Upper lobe of right lung (tissue), 1 donor: ENCODE data around the gene ATG4B. TPM values are rescaled to one million over a fixed set of nuclear protein-coding genes. Genes with fewer than 3 reads are reported as not detected.

ENCODE experiments used
- ATAC-seq: fragments of 200-7000 bp; cut with Tn5 transposase; one replicate; pipeline ENCODE4 v1.9.1; 2020; ENCODE audit warnings: mild to moderate bottlenecking, moderate library complexity
- DNase-seq: peaks from one replicate; pipeline ENCODE4 v3.0.0-alpha.2; 2020
- H3K27ac ChIP-seq: fragments of 200-600 bp; one replicate; pipeline ENCODE4 v1.8.0; 2022
- H3K27me3 ChIP-seq: fragments of 200-600 bp; one replicate; pipeline ENCODE4 v1.8.0; 2022; ENCODE audit warnings: mild to moderate bottlenecking
- H3K36me3 ChIP-seq: fragments of 200-600 bp; one replicate; pipeline ENCODE4 v1.8.0; 2022
- H3K4me1 ChIP-seq: fragments of 200-600 bp; one replicate; pipeline ENCODE4 v1.8.0; 2022
- H3K4me3 ChIP-seq: fragments of 200-600 bp; one replicate; pipeline ENCODE4 v1.8.0; 2022; ENCODE audit warnings: mild to moderate bottlenecking
- H3K9me3 ChIP-seq: fragments of 200-600 bp; one replicate; pipeline ENCODE4 v1.8.0; 2022
- CTCF ChIP-seq: fragments of 200-600 bp; IDR thresholded peaks from one replicate; pipeline ENCODE4 v1.8.0; 2022; ENCODE audit warnings: antibody characterized with exemption
- intact Hi-C: fragments of 100-400 bp; cut with DNase I; formaldehyde crosslinking; loops from one replicate; pipeline ENCODE4 v1.11.0; 2022
- total RNA-seq: library from RNA; stranded (reverse); fragmentation: NEBNext Ultra II Directional; extraction: Animal tissue kit (Norgen Biotek cat#: 25700); gene quantifications from one replicate; pipeline ENCODE4 v1.2.1, GENCODE V29; 2021
- donor health status: DM: no; HTN: yes; CAD: no; lungs with severe emphysema.

The ATG4B gene
- total RNA-seq, 1 donor from 2014 or later: 72.0 TPM

GRCh38 chr2:241603686-241604085 lies 33.8 kb upstream of the ATG4B start:
- no peaks in the 10 kb centered on the region for H3K27me3 ChIP-seq
- no peak overlapping the region for H3K27ac ChIP-seq
- H3K36me3 ChIP-seq: peaks cover 56% of the 10 kb centered on the region
- DNase-seq (no peak), ATAC-seq (no peak)
- peaks cover under 1% of the 10 kb centered on the region for H3K4me1 ChIP-seq
- no peak overlapping the region for H3K4me3 ChIP-seq
- intact Hi-C loops: no loop called here
- no peak for TF ChIP-seq CTCF
- no peaks in the 10 kb centered on the region for H3K9me3 ChIP-seq

DNA sequence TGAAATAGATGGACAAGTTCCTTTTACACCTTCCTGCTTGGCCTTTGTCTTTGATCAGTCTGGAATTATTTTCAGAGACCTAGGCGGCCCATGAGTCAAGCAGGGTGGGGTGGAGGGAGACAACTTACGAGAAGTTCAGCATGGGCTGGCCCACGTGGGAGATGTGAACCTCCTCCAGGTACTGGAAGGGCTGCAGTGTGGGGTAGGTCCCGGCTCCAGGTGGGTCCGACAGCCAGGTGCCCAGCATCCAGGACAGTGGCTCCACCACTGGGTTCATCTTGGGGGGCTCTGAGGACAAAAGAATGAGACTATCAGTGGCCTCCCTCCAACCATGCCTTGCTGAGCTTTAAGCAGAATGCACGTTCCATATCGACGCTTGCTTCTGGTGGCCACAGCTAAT lies 31.3 kb upstream of the ATG4B start:
- ATAC-seq (no peak), DNase-seq (no peak)
- no peak overlapping the region for H3K27ac ChIP-seq
- H3K36me3 ChIP-seq: peaks cover 32% of the 10 kb centered on the region
- H3K4me3 ChIP-seq: no peak overlapping the region
- H3K4me1 ChIP-seq: peaks cover 15% of the 10 kb centered on the region
- no peaks in the 10 kb centered on the region for H3K27me3 ChIP-seq
- intact Hi-C loops: no loop called here
- no peak for TF ChIP-seq CTCF
- H3K9me3 ChIP-seq: no peaks in the 10 kb centered on the region

DNA sequence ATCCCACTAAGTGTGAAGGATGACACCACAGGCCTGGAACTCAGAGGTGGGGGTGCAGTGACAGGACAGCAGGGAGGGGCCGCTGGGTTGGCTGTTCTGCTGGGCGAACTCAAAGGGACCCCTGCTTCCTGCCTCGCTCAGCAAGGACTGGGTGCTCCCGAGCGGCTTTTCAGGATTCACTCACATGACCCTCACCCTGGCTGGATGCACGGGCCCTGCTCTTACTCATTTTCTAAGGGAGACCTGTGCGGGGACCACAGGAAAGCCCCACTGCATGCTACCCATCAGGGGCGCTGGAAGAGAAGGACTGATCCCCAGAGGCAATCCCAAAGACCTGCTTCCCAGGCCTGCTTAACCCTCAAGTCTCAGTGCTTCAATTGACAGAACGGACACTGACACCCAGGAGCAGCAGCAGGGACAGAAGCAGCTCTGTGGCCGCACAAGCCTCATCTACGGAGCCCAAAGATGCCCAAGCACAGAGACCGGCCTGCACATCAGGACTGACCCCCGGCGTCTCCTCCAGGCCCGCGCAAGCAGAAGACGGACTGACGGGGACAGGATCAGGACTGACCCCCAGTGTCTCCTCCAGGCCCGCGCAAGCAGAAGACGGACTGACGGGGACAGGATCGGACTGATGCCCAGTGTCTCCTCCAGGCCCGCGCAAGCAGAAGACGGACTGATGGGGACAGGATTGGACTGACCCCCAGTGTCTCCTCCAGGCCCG lies 30.2 kb upstream of the ATG4B start:
- no peak for ATAC-seq
- TF ChIP-seq CTCF: no peak
- no peak overlapping the region for H3K27ac ChIP-seq
- H3K4me1 ChIP-seq: peaks cover 15% of the 10 kb centered on the region
- no peaks in the 10 kb centered on the region for H3K27me3 ChIP-seq
- H3K9me3 ChIP-seq: no peaks in the 10 kb centered on the region
- intact Hi-C loops: no loop called here
- H3K36me3 ChIP-seq: peaks cover 22% of the 10 kb centered on the region
- DNase-seq: no peak
- H3K4me3 ChIP-seq: no peak overlapping the region

DNA sequence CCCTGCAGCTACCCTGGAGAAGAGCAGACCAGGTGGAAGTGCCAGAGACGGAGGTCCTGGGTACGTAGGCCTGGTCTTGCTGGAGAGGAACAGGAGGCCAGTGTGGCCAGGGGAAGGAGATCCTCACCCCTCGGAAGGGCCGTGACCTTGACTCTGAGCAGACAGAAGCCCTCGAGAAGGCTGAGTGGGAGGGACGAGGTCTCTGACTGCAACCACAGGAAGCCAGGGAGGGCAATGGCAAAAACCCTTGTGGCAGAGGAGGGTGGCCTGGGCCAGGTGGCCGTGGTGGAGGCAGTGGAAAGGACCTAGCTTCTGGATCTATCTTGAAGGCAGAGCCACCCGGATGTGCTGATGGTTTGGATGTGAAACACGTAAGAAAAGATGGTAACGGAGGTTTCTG lies 28.6 kb upstream of the ATG4B start:
- DNase-seq (no peak), ATAC-seq (no peak)
- Histone ChIP-seq H3K36me3 (peaks cover 16% of the 10 kb centered on the region), H3K27ac (no peak overlapping the region), H3K4me1 (peaks cover 15% of the 10 kb centered on the region), H3K9me3 (no peaks in the 10 kb centered on the region), H3K4me3 (no peak overlapping the region), H3K27me3 (no peaks in the 10 kb centered on the region)
- TF ChIP-seq CTCF: no peak
- intact Hi-C loops: no loop called here

- DNase-seq (peak; percentile 96), ATAC-seq (peak; percentile 99)
- Histone ChIP-seq H3K4me1 (peaks cover 15% of the 10 kb centered on the region), H3K27me3 (no peaks in the 10 kb centered on the region), H3K9me3 (no peaks in the 10 kb centered on the region), H3K4me3 (peak overlapping the region; percentile 63), H3K36me3 (peaks cover 13% of the 10 kb centered on the region), H3K27ac (peak overlapping the region; percentile 80)
- intact Hi-C loops: no loop called here
- TF ChIP-seq CTCF: peak; percentile 61
These were observed 27.4 kb upstream of the ATG4B start for GRCh38 chr2:241609859-241610793.
